CD4-positive, CD25-positive, alpha-beta regulatory T cell (primary cell): ENCODE results near the gene IL11. TPM values are rescaled to one million over a fixed set of nuclear protein-coding genes. Genes with fewer than 3 reads are reported as not detected.

Source experiments
- ATAC-seq, 2 donors: fragments of 150-1000 bp; cut with Tn5 transposase; one replicate each; pipeline ENCODE4 v1.10.0; 2021; ENCODE audit warnings: low read depth in 2 of 2, moderate number of reproducible peaks in 2 of 2, moderate library complexity in 1 of 2
- DNase-seq, 3 donors: peaks; one replicate each; pipeline versions ENCODE4 v3.0.0 to v3.0.0-alpha.2; 2012 to 2022; ENCODE audit warnings: mixed read lengths in 1 of 3
- H3K27ac ChIP-seq: one replicate; pipeline ENCODE4 v1.7.0; 2013; ENCODE audit warnings: mild to moderate bottlenecking, low read length; ENCODE audit not compliant: insufficient read depth, poor library complexity, severe bottlenecking
- H3K27me3 ChIP-seq: one replicate; pipeline ENCODE4 v1.7.0; 2013; ENCODE audit warnings: low read length; ENCODE audit not compliant: control insufficient read depth, insufficient read depth
- H3K36me3 ChIP-seq: one replicate; pipeline ENCODE4 v1.7.0; 2013; ENCODE audit warnings: mild to moderate bottlenecking, low read length, moderate library complexity; ENCODE audit not compliant: control insufficient read depth, insufficient read depth
- H3K4me1 ChIP-seq: 2 replicates; pipeline ENCODE4 v1.7.0; 2013; ENCODE audit warnings: mild to moderate bottlenecking, low read length; ENCODE audit not compliant: insufficient read depth, control insufficient read depth, poor library complexity, severe bottlenecking
- H3K4me3 ChIP-seq: one replicate; pipeline ENCODE4 v1.7.0; 2013; ENCODE audit warnings: low read depth, mild to moderate bottlenecking, low read length, moderate library complexity
- H3K9me3 ChIP-seq, 2 experiments: 1 replicate in 1 of 2; 2 replicates in 1 of 2; pipeline ENCODE4 v1.7.0; 2013; ENCODE audit warnings: low read length in 2 of 2, mild to moderate bottlenecking in 1 of 2, moderate library complexity in 1 of 2; ENCODE audit not compliant: control insufficient read depth in 2 of 2
- H3K27ac Mint-ChIP-seq, 3 donors: one replicate each; pipeline ENCODE4 v1.8.0; 2020 to 2022; ENCODE audit warnings: mild to moderate bottlenecking in 3 of 3, mixed read lengths in 3 of 3, moderate library complexity in 2 of 3
- H3K27me3 Mint-ChIP-seq: one replicate; pipeline ENCODE4 v1.8.0; 2022; ENCODE audit warnings: mild to moderate bottlenecking, mixed read lengths
- H3K36me3 Mint-ChIP-seq: one replicate; pipeline ENCODE4 v1.8.0; 2020; ENCODE audit warnings: mixed read lengths
- H3K4me1 Mint-ChIP-seq, 4 donors: one replicate each; pipeline ENCODE4 v1.8.0; 2020 to 2022; ENCODE audit warnings: mixed read lengths in 4 of 4, mild to moderate bottlenecking in 1 of 4
- H3K4me3 Mint-ChIP-seq, 4 donors: one replicate each; pipeline ENCODE4 v1.8.0; 2020 to 2022; ENCODE audit warnings: mild to moderate bottlenecking in 4 of 4, mixed read lengths in 4 of 4, moderate library complexity in 3 of 4
- H3K9me3 Mint-ChIP-seq, 7 donors: one replicate each; pipeline ENCODE4 v1.8.0; 2020 to 2022; ENCODE audit warnings: mixed read lengths in 7 of 7, mild to moderate bottlenecking in 3 of 7, moderate library complexity in 2 of 7
- polyA plus RNA-seq, 4 donors: library from polyadenylated mRNA; unstranded; fragments of 300-500 nt; fragmentation: Illumina TruSeq; gene quantifications; one replicate each; pipeline ENCODE4 v1.2.3, GENCODE V29; 2021
- total RNA-seq: library from RNA; stranded (reverse); gene quantifications from one replicate; pipeline ENCODE4 v1.2.3, GENCODE V29; 2022

IL11 gene
- total and polyA plus RNA-seq, 5 donors from 2014 or later, result not detected

DNA sequence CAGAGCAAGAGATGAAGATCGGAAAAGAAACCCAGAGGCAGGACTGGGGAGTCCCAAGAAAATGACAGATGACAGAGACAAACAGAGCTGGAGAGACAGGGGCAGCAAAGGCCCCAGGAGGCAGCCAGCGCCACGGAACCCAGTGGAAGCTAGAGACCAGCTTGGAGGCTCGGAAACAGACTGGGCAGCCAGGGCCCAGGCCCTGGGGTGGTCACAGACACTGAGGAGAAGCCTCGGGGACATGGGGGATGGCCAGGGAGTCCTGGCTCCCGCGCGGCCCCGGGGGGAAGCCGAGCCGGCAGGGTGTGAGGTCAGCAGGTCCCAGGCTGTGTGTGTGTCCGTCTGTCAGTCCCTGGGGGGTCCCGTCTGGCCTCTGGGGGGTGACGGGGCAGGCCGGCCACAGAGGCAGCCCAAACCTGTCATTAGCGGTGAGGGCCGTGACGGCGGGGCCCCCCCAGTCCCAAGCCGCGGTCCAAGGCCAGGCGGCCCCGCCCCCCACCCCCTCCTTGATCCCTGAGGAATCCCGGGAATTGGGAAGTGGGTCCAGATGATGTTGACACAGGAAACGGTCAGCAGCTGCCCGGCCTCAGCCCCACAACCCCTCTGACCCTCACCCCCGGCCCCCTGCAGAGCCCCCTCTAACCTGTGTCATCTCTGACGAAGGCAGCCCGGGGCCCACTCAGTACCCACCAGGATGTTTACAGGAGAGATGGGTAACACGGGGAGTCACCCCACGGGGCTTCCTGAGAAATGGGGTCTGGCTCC lies 3.9 kb upstream of the IL11 start:
- H3K27ac ChIP-seq, result no peak overlapping the region
- Mint-ChIP-seq H3K4me3 (no peak overlapping the region), H3K9me3 (peaks cover 0 to 7% (median 0%) of the 10 kb centered on the region in 7 donors), H3K27ac (no peak overlapping the region), H3K36me3 (no peaks in the 10 kb centered on the region), H3K4me1 (peaks cover 0 to 14% (median 7%) of the 10 kb centered on the region in 4 donors), H3K27me3 (peaks cover 42% of the 10 kb centered on the region)
- H3K27me3 ChIP-seq, result peaks cover 8% of the 10 kb centered on the region
- no peak for ATAC-seq
- H3K4me3 ChIP-seq, result no peak overlapping the region
- peaks cover 9% of the 10 kb centered on the region for H3K4me1 ChIP-seq
- no peaks in the 10 kb centered on the region for H3K36me3 ChIP-seq
- no peaks in the 10 kb centered on the region for H3K9me3 ChIP-seq
- DNase-seq, result no peak

DNA sequence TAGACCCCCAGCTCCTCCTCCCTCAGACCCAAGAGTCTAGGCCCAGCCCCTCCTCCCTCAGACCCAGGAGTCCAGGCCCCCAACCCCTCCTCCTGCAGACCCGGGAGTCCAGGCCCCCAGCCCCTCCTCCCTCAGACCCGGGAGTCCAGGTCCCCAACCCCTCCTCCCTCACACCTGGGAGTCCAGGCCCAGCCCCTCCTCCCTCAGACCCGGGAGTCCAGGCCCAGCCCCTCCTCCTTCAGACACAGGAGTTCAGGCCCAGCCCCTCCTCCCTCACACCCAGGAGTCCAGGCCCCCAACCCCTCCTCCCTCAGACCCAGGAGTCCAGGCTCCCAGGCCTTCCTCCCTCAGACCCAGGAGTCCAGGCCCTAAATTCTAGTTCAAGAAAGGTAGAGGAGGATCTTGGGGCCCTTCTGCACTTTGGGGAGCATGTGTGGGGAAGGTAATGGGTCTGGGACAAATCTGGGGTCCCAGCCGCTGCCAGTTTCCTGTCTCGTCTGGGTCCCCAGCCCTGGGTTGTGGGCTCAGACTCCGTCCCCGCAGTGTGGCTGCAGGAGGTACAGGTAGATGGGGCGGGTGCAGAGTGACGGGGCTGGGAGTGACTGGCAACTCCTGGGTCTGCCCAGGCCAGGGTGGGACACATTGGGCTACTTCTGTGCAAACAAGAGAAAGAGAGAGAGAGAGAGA lies 3.2 kb upstream of the IL11 start:
- H3K36me3 ChIP-seq, result no peaks in the 10 kb centered on the region
- Mint-ChIP-seq H3K36me3 (no peaks in the 10 kb centered on the region), H3K4me1 (peaks cover 0 to 14% (median 7%) of the 10 kb centered on the region in 4 donors), H3K27ac (no peak overlapping the region), H3K27me3 (peaks cover 47% of the 10 kb centered on the region), H3K4me3 (no peak overlapping the region), H3K9me3 (peaks cover 0 to 7% (median 0%) of the 10 kb centered on the region in 7 donors)
- no peak overlapping the region for H3K27ac ChIP-seq
- H3K9me3 ChIP-seq, result no peaks in the 10 kb centered on the region
- ATAC-seq (no peak), DNase-seq (no peak)
- peaks cover 13% of the 10 kb centered on the region for H3K4me1 ChIP-seq
- H3K4me3 ChIP-seq, result no peak overlapping the region
- peaks cover 8% of the 10 kb centered on the region for H3K27me3 ChIP-seq

DNA sequence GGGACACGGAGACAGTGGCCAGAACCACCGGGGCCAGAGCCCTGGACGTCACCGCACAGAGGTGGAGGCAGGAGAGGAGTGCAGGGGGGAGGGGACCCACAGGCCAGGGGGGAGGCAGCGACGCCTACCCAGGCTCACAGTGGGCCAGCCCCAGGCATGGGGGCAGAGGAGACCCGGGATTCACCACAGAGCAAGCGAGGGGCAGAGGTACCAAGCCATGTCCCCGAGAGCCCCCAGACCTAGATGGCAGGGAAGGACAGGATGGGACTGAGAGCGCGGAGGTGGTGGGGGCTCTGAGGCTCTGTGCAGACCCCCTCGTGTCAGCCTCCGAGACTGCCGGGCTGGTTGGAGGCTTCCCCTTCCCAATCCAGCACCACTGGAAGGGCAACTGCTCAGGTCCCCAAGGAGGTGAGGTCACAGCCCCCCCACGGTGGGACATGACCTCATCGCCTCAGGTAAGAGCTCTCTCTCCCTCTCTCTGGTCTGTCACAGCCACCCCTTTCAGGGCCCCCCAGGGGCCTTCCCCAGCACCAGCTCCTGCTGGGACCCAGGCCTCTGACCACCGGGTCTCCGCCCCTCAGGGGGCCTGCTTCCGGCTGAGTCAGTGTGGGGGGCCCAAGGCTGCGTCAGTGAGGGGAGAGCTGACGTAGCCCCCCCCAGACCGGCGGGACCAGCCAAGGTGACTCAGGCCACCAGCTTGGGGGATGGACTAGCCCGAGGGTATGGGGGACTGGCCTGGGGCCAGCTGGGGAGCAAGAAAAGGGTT lies 2.2 kb upstream of the IL11 start:
- Histone ChIP-seq H3K36me3 (no peaks in the 10 kb centered on the region), H3K27me3 (peaks cover 8% of the 10 kb centered on the region), H3K4me1 (peaks cover 13% of the 10 kb centered on the region), H3K27ac (no peak overlapping the region), H3K4me3 (no peak overlapping the region), H3K9me3 (no peaks in the 10 kb centered on the region)
- DNase-seq, result no peak
- no peak for ATAC-seq
- Mint-ChIP-seq H3K27me3 (peaks cover 55% of the 10 kb centered on the region), H3K4me3 (peak overlapping the region in 1 of 4 donors; percentile 32), H3K36me3 (no peaks in the 10 kb centered on the region), H3K9me3 (peaks cover 0 to 7% (median 0%) of the 10 kb centered on the region in 7 donors), H3K27ac (no peak overlapping the region), H3K4me1 (peaks cover 0 to 14% (median 7%) of the 10 kb centered on the region in 4 donors)

DNA sequence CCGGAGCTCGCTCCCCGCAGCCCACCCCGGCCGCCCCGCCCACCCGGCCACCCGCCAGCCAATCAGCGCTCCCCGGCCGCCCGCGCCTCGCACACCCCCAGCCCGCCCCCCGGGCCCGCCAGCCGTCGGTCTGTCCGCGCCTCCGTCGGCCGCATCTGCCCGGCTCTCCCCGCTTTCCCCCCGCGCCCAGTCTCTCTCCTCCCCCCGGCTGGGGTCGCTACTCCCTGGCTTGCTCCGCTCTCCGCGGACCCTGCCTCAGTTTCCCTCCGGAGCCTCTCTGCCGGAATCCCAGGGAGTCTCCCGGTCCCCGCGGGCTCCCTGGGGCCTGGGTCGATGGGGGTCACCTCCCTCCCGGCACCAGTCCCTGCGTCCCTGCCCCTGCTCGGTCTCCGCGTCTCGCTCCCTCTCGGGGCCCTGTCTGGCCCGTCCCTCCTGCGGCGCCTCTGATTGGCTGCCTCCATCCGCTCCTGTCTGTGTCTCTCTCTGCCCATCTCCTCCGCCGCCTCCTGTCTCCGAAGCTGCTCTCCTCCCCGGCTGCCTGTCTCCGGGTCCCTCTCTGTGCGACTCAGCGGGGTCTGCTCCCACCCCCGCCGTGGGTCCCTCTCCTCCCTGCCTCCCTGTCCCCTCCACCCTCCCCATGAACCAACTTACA lies 484 bp downstream of the IL11 start:
- H3K36me3 ChIP-seq, result no peaks in the 10 kb centered on the region
- H3K27me3 ChIP-seq, result peaks cover 8% of the 10 kb centered on the region
- ATAC-seq (peak in 1 of 2 donors; percentile 43), DNase-seq (peak in 2 of 3 donors; percentile 30 to 40)
- Mint-ChIP-seq H3K4me1 (peaks cover 0 to 14% (median 7%) of the 10 kb centered on the region in 4 donors), H3K4me3 (peak overlapping the region in 3 of 4 donors; percentile 73 to 77 (median 74)), H3K27ac (peak overlapping the region in 1 of 3 donors; percentile 75), H3K9me3 (peaks cover 0 to 6% (median 0%) of the 10 kb centered on the region in 7 donors), H3K27me3 (peaks cover 59% of the 10 kb centered on the region), H3K36me3 (no peaks in the 10 kb centered on the region)
- H3K4me1 ChIP-seq, result peaks cover 13% of the 10 kb centered on the region
- no peaks in the 10 kb centered on the region for H3K9me3 ChIP-seq
- H3K27ac ChIP-seq, result no peak overlapping the region
- H3K4me3 ChIP-seq, result no peak overlapping the region

DNA sequence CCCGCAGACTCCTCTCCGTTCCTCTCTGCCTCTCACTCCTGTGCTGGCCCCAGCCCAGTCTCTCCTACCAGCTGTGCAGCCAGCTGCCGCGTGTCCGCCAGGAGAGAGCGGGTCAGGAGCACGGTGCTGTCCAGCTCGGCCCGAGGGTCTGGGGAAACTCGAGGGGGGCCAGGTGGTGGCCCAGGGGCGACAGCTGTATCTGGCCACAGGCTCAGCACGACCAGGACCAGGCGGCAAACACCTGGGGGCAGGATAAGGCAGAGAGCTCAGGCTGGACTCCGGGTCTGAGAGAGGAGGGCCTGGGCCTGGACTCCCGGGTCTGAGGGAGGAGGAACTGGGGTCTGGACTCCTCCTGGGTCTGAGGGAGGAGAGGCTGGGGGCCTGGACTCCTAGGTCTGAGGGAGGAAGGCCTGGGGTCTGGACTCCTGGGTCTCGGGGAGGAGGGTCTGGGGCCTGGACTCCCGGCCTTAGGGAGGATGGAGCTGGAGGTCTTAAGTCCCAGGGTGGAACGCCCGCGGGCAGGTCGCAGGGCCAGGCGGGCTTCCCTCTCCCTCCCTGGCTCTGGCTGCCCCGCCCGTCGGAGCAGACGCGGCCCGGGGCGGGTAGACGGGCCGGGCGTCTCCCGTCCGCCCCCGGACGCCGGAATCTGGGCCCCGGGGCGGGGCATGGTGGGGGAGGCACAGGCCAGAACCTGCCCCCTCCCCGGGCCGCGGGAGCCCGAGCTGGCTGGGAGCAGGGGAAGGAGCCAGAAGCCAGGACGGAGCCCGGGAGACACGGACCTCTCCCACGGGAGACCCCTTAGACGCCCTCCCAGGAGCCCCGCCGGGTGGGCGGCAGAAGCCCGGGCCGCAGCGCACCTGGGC lies 1.3 kb downstream of the IL11 start:
- peaks cover 0 to 6% (median 0%) of the 10 kb centered on the region in 7 donors for H3K9me3 Mint-ChIP-seq
- peaks cover 58% of the 10 kb centered on the region for H3K27me3 Mint-ChIP-seq
- Histone ChIP-seq H3K36me3 (no peaks in the 10 kb centered on the region), H3K9me3 (no peaks in the 10 kb centered on the region), H3K4me1 (peaks cover 13% of the 10 kb centered on the region), H3K4me3 (no peak overlapping the region), H3K27ac (no peak overlapping the region), H3K27me3 (peaks cover 8% of the 10 kb centered on the region)
- H3K4me3 Mint-ChIP-seq, result peak overlapping the region in 1 of 4 donors; percentile 22
- no peak overlapping the region for H3K27ac Mint-ChIP-seq
- DNase-seq (peak in 1 of 3 donors; percentile 20), ATAC-seq (no peak)
- peaks cover 0 to 14% (median 7%) of the 10 kb centered on the region in 4 donors for H3K4me1 Mint-ChIP-seq
- no peaks in the 10 kb centered on the region for H3K36me3 Mint-ChIP-seq

DNA sequence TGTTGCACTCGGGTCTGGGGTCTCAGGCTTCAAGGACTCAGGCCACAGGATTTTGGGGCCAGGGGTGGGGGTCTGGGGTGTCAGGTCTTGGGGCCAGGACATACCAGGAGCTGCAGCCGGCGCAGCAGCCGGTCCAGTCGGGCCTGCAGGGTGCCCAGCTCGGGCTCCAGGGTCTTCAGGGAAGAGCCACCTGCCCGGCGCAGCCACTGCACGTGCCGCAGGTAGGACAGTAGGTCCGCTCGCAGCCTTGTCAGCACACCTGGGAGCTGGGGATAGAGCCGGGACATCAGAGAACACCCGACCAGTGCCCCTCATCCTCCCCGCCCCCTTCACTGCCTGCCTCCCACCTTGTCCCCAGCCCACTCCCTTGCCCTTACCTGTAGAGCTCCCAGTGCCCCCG lies 2.2 kb downstream of the IL11 start:
- H3K27me3 Mint-ChIP-seq, result peaks cover 52% of the 10 kb centered on the region

More for the DNA sequence above, 2.2 kb downstream of the IL11 start:
- H3K27ac Mint-ChIP-seq, result no peak overlapping the region
- no peak overlapping the region for H3K4me3 ChIP-seq
- H3K4me3 Mint-ChIP-seq, result no peak overlapping the region
- no peak overlapping the region for H3K27ac ChIP-seq
- no peaks in the 10 kb centered on the region for H3K9me3 ChIP-seq
- no peak for ATAC-seq
- no peaks in the 10 kb centered on the region for H3K36me3 Mint-ChIP-seq
- peaks cover 0 to 6% (median 0%) of the 10 kb centered on the region in 7 donors for H3K9me3 Mint-ChIP-seq
- peaks cover 0 to 10% (median 4%) of the 10 kb centered on the region in 4 donors for H3K4me1 Mint-ChIP-seq
- H3K4me1 ChIP-seq, result peaks cover 13% of the 10 kb centered on the region
- H3K27me3 ChIP-seq, result peaks cover 8% of the 10 kb centered on the region
- no peaks in the 10 kb centered on the region for H3K36me3 ChIP-seq
- DNase-seq, result no peak
